ENCODE data around the gene SNX25. TPM values are rescaled to one million over a fixed set of nuclear protein-coding genes. Genes with fewer than 3 reads are reported as not detected.

SNX25 gene
- total and polyA plus RNA-seq, 10 of the 15 experiments (the other 5 are each of a cell fraction or from before 2014, with no cell fraction given) = 11.2 to 117 (median 62.8) TPM

GRCh38 chr4:185293202-185293601 is 83.8 kb downstream of the SNX25 start:
- Histone ChIP-seq H3K27ac (ENCODE audit: control insufficient read depth, insufficient read depth) (no peak overlapping the region), H3K9ac (ENCODE audit: control insufficient read depth, insufficient read depth, low read length) (no peak overlapping the region), H2AFZ (ENCODE audit: control insufficient read depth, low read depth, low read length) (no peak overlapping the region), H3K9me3 (replicated peaks; ENCODE audit: control insufficient read depth, insufficient read depth, low read length) (no peaks in the 10 kb centered on the region), H3K4me1 (ENCODE audit: control insufficient read depth, insufficient read depth, low read length) (no peaks in the 10 kb centered on the region), H4K20me1 (ENCODE audit: control insufficient read depth, insufficient read depth) (no peaks in the 10 kb centered on the region; the same call in 1 of the 2 replicates), H3K79me2 (ENCODE audit: control insufficient read depth, insufficient read depth, low read length) (no peaks in the 10 kb centered on the region; the same call in 1 of the 2 replicates), H3K4me2 (ENCODE audit: control insufficient read depth, insufficient read depth) (no peak overlapping the region), H3K4me3 (no peak overlapping the region), H3K36me3 (ENCODE audit: control insufficient read depth in 2 of 2, insufficient read depth in 2 of 2, low read length in 1 of 2) (peaks cover 13 to 60% of the 10 kb centered on the region in 2 experiments), H3K27me3 (replicated peaks in 1 of 2; ENCODE audit: control insufficient read depth in 2 of 2, insufficient read depth in 2 of 2, low read length in 1 of 2) (no peaks in the 10 kb centered on the region)
- 100% methylated on average over 1 of the region's 1 CpG for WGBS (ENCODE audit: insufficient coverage, insufficient replicate concordance, low lambda C conversion rate, missing lambda C conversion rate)
- no TSS peak for BruUV-seq (replicated peaks)
- ChIA-PET RAD21 (ENCODE audit: unreplicated experiment) (no interaction called here), SMC1A (ENCODE audit: uncharacterized antibody, unreplicated experiment) (no interaction called here), CTCF (no interaction called here), POLR2A (no interaction called here)
- FAIRE-seq (no peak), ATAC-seq (no peak), DNase-seq (ENCODE audit: low read depth, low spot score) (no peak)
- in situ Hi-C loops (cut with MboI) (no loop called here), intact Hi-C loops (cut with micrococcal nuclease; ENCODE audit: unreplicated experiment) (no loop called here)
- TF ChIP-seq MTA2 (IDR thresholded peaks at IDR 0.05; ENCODE audit: low read depth) (no peak), CEBPB (IDR thresholded peaks at IDR 0.05; ENCODE audit: borderline replicate concordance in 1 of 2, low read depth in 2 of 2, low read length in 2 of 2) (no peak), STAT3 (IDR thresholded peaks at IDR 0.05; ENCODE audit: low read depth, low read length) (no peak), SUZ12 (IDR thresholded peaks at IDR 0.05; ENCODE audit: unreplicated experiment) (no peak), ZNF207 (IDR thresholded peaks at IDR 0.05; ENCODE audit: borderline replicate concordance) (no peak), CREB1 (IDR thresholded peaks at IDR 0.05; ENCODE audit: low read depth) (no peak)

GRCh38 chr4:185296665-185297460 is 87.5 kb downstream of the SNX25 start:
- Histone ChIP-seq H3K36me3 (ENCODE audit: control insufficient read depth in 2 of 2, insufficient read depth in 2 of 2, low read length in 1 of 2) (peaks cover 3 to 35% of the 10 kb centered on the region in 2 experiments), H2AFZ (ENCODE audit: control insufficient read depth, low read depth, low read length) (no peak overlapping the region), H3K9me3 (replicated peaks; ENCODE audit: control insufficient read depth, insufficient read depth, low read length) (no peaks in the 10 kb centered on the region), H3K4me1 (ENCODE audit: control insufficient read depth, insufficient read depth, low read length) (no peaks in the 10 kb centered on the region), H4K20me1 (ENCODE audit: control insufficient read depth, insufficient read depth) (no peaks in the 10 kb centered on the region; the same call in 1 of the 2 replicates), H3K9ac (ENCODE audit: control insufficient read depth, insufficient read depth, low read length) (no peak overlapping the region), H3K27ac (ENCODE audit: control insufficient read depth, insufficient read depth) (no peak overlapping the region), H3K4me2 (ENCODE audit: control insufficient read depth, insufficient read depth) (no peak overlapping the region), H3K79me2 (ENCODE audit: control insufficient read depth, insufficient read depth, low read length) (peaks cover 3% of the 10 kb centered on the region; the same call in 1 of the 2 replicates), H3K27me3 (replicated peaks in 1 of 2; ENCODE audit: control insufficient read depth in 2 of 2, insufficient read depth in 2 of 2, low read length in 1 of 2) (no peaks in the 10 kb centered on the region), H3K4me3 (no peak overlapping the region)
- no peak for FAIRE-seq
- ChIA-PET RAD21 (ENCODE audit: unreplicated experiment) (interaction anchor here (0.5 to 1.0 kb wide), 2 partner anchors 9 to 39 kb away, joined by 4 read pairs; no protein-coding TSS in a partner anchor), SMC1A (ENCODE audit: uncharacterized antibody, unreplicated experiment) (interaction anchor here (0.9 to 3.3 kb wide), 7 partner anchors 9 to 77 kb away, joined by 3 to 10 read pairs (median 4); no protein-coding TSS in a partner anchor), CTCF (interaction anchor here (0.9 to 2.4 kb wide), 4 partner anchors 9 to 301 kb away, joined by 3 to 10 read pairs (median 4); no protein-coding TSS in a partner anchor), POLR2A (no interaction called here)
- no peak for ATAC-seq
- DNase-seq (ENCODE audit: low read depth, low spot score) = no peak
- in situ Hi-C loops (cut with MboI) = no loop called here
- intact Hi-C loops (cut with micrococcal nuclease; ENCODE audit: unreplicated experiment) = no loop called here
- WGBS (ENCODE audit: insufficient coverage, insufficient replicate concordance, low lambda C conversion rate, missing lambda C conversion rate) = 98% methylated on average over 6 of the region's 6 CpGs
- BruUV-seq (replicated peaks) = no TSS peak
- TF ChIP-seq ZNF384 (IDR thresholded peaks at IDR 0.05; ENCODE audit: borderline replicate concordance, low read depth, low read length) (no peak), TCF3 (IDR thresholded peaks at IDR 0.05; ENCODE audit: borderline replicate concordance, insufficient read depth, low read depth, low read length) (no peak), CEBPZ (IDR thresholded peaks at IDR 0.05; ENCODE audit: low read depth, low read length) (no peak), RBBP5 (conservative IDR thresholded peaks at IDR 0.05) (no peak), ZNF24 (IDR thresholded peaks at IDR 0.05) (no peak), POLR2AphosphoS5 (IDR thresholded peaks at IDR 0.05; ENCODE audit: low read length) (no peak), NBN (IDR thresholded peaks at IDR 0.05) (no peak)
